ENCODE data around the gene NR1H3.

Gene NR1H3

GRCh38 chr11:47269829-47270305 is 12.1 kb downstream of the NR1H3 start, which contains the start of gene MADD:
MADD (plus strand) TSS chr11:47270133.
- DNase-seq (ENCODE audit: low read depth, low spot score) = no peak

- peak; percentile 46 for DNase-seq (ENCODE audit: low read depth, low spot score)
Measured at GRCh38 chr11:47270331-47271271, 12.8 kb downstream of the NR1H3 start.

GRCh38 chr11:47271328-47271727 is 13.5 kb downstream of the NR1H3 start:
- no peak for DNase-seq (ENCODE audit: low read depth, low spot score)

GRCh38 chr11:47271961-47272661 is 14.3 kb downstream of the NR1H3 start:
- DNase-seq (ENCODE audit: low read depth, low spot score) = no peak

GRCh38 chr11:47272706-47273105 is 14.9 kb downstream of the NR1H3 start:
- DNase-seq (ENCODE audit: low read depth, low spot score) = no peak

GRCh38 chr11:47274495-47275235 is 16.9 kb downstream of the NR1H3 start:
- no peak for DNase-seq (ENCODE audit: low read depth, low spot score)

GRCh38 chr11:47276923-47277322 is 19.1 kb downstream of the NR1H3 start:
- no peak for DNase-seq (ENCODE audit: low read depth, low spot score)

GRCh38 chr11:47278058-47278457 is 20.3 kb downstream of the NR1H3 start:
- DNase-seq (ENCODE audit: low read depth, low spot score) = no peak

- no peak for DNase-seq (ENCODE audit: low read depth, low spot score)
Measured at GRCh38 chr11:47278769-47279168, 21.0 kb downstream of the NR1H3 start.

GRCh38 chr11:47280099-47280498 is 22.3 kb downstream of the NR1H3 start:
- DNase-seq (ENCODE audit: low read depth, low spot score) = no peak

- no peak for DNase-seq (ENCODE audit: low read depth, low spot score)
Measured at GRCh38 chr11:47280860-47281259, 23.1 kb downstream of the NR1H3 start.

GRCh38 chr11:47282462-47282861 is 24.7 kb downstream of the NR1H3 start:
- no peak for DNase-seq (ENCODE audit: low read depth, low spot score)

- no peak for DNase-seq (ENCODE audit: low read depth, low spot score)
Measured at GRCh38 chr11:47284151-47284550, 26.4 kb downstream of the NR1H3 start.

- no peak for DNase-seq (ENCODE audit: low read depth, low spot score)
Measured at GRCh38 chr11:47285969-47286770, 28.4 kb downstream of the NR1H3 start.

GRCh38 chr11:47288066-47288465 is 30.3 kb downstream of the NR1H3 start:
- no peak for DNase-seq (ENCODE audit: low read depth, low spot score)

GRCh38 chr11:47289856-47290255 is 32.1 kb downstream of the NR1H3 start:
- DNase-seq (ENCODE audit: low read depth, low spot score) = peak; percentile 20

GRCh38 chr11:47295385-47295784 is 37.6 kb downstream of the NR1H3 start:
- DNase-seq (ENCODE audit: low read depth, low spot score) = no peak

GRCh38 chr11:47296045-47296444 is 38.2 kb downstream of the NR1H3 start:
- no peak for DNase-seq (ENCODE audit: low read depth, low spot score)

- DNase-seq (ENCODE audit: low read depth, low spot score) = no peak
Measured at GRCh38 chr11:47299078-47299477, 41.3 kb downstream of the NR1H3 start.

- DNase-seq (ENCODE audit: low read depth, low spot score) = no peak
Measured at GRCh38 chr11:47302853-47303252, 45.1 kb downstream of the NR1H3 start.

Measured in smooth muscle cell of the brain vasculature (primary cell).